ENCODE measurements around the gene SEPTIN6. TPM values are rescaled to one million over a fixed set of nuclear protein-coding genes. Genes with fewer than 3 reads are reported as not detected.

The SEPTIN6 gene
- polyA plus RNA-seq, 3 donors, result 58.8 to 68.5 (median 67.9) TPM

DNA sequence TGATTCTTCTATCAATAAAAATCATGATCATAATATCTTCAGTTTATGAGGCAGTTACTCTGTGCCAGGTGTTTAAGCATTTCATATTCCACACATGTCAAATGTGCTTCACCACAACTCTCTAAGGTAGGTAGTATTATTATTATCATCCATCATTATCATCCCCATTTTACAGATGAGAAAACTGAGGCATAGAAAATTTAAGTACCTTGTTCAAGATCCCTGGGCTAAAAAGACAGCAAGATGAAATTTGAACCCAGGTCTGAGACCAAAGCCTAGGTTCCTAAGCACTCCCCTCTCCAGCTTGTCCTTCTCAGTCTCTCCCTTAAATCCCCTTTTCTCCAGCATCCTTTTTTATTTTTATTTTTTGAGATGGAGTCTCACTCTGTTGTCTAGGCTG is 33.4 kb downstream of the SEPTIN6 start:
- DNase-seq (ENCODE audit: low read depth in 3 of 3, low spot score in 2 of 3), result no peak

DNA sequence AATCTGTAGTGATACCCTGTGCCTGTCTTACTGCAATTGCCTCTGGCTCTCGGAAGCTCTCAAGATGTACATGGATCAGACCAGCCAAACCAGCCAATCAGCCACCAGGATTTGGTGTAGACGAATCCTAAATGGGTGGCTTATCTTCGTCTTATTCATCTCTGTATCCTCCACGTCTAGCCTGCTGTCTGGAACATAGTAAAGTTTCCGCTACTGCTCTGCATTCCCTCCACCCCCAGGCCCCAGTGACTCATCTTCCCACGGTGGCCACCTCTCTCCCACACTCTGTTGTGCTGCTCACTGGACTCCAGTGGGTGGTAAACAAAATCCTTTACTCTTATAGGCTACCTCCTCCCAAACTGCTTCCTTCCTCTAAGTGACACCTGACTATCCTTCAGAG is 37.8 kb downstream of the SEPTIN6 start:
- DNase-seq (ENCODE audit: low read depth in 3 of 3, low spot score in 2 of 3), result no peak

DNA sequence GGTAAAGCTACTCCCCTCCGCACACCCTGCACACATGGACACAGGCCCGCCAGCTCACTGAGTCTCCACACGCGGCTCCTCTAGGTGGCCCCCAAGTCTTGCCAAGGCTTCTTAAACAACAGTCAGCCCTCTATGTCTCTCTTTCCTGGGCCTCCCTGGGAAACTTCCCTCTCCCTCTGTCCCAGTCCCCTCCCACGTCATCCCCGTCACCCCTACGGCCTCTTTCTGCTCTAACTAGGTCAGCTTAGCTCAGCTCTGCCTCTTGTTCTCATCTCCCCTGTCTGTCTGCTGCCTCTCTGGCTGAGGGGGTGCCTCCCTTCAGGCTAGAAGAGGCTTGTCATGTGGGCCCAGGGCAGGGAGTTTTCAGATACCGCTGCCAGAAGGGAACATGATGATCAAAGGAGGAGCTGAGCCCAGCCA is 38.8 kb downstream of the SEPTIN6 start:
- no peak for DNase-seq (ENCODE audit: low read depth in 3 of 3, low spot score in 2 of 3)

DNA sequence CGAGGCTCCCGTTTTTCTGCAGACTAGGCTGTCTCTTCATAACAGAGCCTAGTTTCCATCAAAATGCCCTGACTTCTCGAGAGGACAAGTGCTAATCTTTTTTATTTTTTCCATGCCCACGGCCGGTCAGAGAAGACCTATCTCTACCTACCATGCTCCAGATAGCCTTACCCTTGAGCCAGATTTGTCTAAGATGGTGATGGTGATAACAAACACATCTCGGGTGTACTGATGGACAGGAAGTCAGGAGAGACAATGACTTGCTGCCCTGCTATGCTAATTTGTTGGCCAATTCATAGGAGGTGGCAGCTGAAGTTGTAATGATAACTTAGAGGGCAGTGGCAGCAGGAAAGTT is 44.6 kb downstream of the SEPTIN6 start:
- DNase-seq (ENCODE audit: low read depth in 3 of 3, low spot score in 2 of 3), result no peak

DNA sequence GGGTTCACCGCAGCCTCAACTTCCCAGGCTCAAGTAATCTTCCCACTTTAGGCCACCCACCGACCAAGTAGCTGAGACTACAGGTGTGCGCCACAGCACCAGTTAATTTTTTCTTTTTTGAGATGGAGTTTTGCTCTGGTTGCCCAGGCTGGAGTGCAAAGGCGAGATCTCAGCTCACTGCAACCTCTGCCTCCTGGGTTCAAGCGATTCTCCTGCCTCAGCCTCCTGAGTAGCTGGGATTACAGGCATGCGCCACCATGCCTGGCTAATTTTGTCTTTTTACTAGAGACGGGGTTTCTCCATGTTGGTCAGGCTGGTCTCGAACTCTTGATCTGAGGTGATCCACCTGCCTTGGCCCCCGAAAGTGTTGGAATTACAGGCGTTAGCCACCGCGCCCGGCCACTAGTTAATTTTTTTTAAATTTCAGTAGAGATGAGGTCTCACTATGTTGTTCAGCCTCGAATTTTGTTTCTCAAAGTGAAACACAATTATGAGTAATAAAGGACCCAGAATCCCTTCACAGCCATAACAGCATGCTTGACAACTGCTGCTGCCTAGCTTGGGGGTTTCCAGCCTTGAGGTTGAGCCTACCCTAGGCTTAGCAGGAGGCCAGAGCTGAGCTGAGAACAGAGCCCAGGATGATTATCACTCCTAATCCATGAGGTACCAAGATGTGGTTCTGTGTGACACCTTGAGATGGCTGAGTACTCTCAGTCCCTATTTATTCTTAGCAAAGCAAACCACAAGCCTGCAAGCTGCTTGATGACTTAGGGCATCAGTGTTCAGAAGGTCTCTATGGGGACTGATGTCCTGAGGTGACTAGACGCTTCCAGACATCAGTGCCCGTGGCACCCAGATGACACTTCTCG is 45.2 kb downstream of the SEPTIN6 start:
- DNase-seq (ENCODE audit: low read depth in 3 of 3, low spot score in 2 of 3), result no peak

DNA sequence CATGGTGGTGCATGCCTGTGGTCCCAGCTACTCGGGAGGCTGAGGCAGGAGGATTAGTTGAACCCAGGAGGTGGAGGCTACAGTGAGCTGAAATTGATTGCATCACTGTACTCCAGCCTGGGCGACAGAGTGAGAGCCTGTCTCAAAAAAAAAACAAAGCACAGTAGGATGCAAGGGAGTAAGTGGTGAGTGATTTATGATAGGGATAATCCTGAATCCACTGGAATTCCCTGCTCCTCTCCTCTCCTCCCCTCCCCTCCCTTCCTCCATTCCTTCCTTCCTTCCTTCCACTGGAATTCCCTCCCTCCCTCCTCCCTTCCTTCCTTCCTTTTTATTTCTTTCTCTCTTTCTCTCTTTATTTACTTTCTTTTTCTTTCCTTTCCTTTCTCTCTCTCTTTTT is 45.9 kb downstream of the SEPTIN6 start:
- no peak for DNase-seq (ENCODE audit: low read depth in 3 of 3, low spot score in 2 of 3)

DNA sequence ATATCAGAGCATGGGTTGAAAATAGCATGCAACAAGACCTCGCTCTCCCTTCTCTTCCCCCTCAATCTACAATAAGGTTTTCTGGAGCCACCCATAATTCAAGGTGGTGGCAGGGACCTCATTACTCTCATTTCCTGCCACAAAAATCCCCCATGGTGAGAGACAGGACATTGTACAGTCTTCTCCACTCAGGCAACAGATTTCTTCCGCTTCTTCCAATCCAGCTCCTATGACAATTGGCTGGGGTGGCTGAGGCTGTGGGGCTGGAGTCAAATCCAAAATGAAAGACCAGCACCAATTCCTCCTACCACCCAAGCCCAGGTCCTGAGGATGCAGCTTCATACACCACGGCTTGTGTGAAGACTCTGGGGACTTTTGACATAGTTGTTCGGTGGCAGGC is 46.5 kb downstream of the SEPTIN6 start:
- DNase-seq (ENCODE audit: low read depth in 3 of 3, low spot score in 2 of 3), result no peak

DNA sequence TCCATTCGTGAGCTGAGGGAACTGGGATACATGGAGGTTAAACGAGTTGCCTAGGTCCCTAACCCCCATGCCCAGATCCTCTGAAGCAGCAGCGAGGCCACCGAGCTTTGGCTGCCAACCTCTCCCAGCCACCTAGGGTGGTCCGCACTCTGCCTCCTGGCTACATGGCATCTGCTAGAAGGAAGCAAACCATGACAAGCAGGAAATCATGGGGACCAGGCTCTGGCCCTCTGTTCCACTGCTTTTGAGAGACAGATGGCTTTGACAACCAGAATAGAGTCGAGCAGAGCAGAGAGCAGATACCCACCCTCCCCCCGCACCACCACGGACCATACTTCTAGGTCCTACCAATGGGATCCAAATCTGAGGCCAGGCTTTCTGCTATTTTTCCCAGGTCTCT is 49.3 kb downstream of the SEPTIN6 start:
- DNase-seq (ENCODE audit: low read depth in 3 of 3, low spot score in 2 of 3), result no peak

Other genes with a start within 250 kb of the SEPTIN6 start
- gene SLC25A5, start 224.7 kb downstream of the SEPTIN6 start, polyA plus RNA-seq (ENCODE audit: insufficient read length in 3 of 3), result 100 to 1,000 TPM; 346 to 395 (median 352) TPM
- gene STEEP1, start 127.8 kb downstream of the SEPTIN6 start, polyA plus RNA-seq (ENCODE audit: insufficient read length in 3 of 3), result 10 to 100 TPM; 36.2 to 38.3 (median 37.3) TPM
- gene UBE2A, start 118.6 kb downstream of the SEPTIN6 start, polyA plus RNA-seq (ENCODE audit: insufficient read length in 3 of 3), result 10 to 100 TPM; 88.3 to 92.3 (median 89.1) TPM
- gene NKRF, start 86.7 kb downstream of the SEPTIN6 start, polyA plus RNA-seq (ENCODE audit: insufficient read length in 3 of 3), result 10 to 100 TPM; 15.6 to 17.5 (median 16.1) TPM
- gene SOWAHD, start 65.4 kb upstream of the SEPTIN6 start, polyA plus RNA-seq (ENCODE audit: insufficient read length in 3 of 3), result under 1 TPM; 0.39 to 0.44 (median 0.40) TPM
- 1,000 to 10,000 TPM; 2,722 to 2,918 (median 2,845) TPM for gene RPL39, start 98.5 kb upstream of the SEPTIN6 start, polyA plus RNA-seq (ENCODE audit: insufficient read length in 3 of 3)
- 10 to 100 TPM; 32.3 to 37.9 (median 33.1) TPM for gene UPF3B, start 159.8 kb upstream of the SEPTIN6 start, polyA plus RNA-seq (ENCODE audit: insufficient read length in 3 of 3)
- 10 to 100 TPM; 11.6 to 13.7 (median 11.9) TPM for gene RNF113A, start 178.6 kb upstream of the SEPTIN6 start, polyA plus RNA-seq (ENCODE audit: insufficient read length in 3 of 3)
- 100 to 1,000 TPM; 167 to 180 (median 173) TPM for gene NDUFA1, start 178.7 kb upstream of the SEPTIN6 start, polyA plus RNA-seq (ENCODE audit: insufficient read length in 3 of 3)
- under 1 TPM; 0.26 to 0.37 (median 0.31) TPM for gene AKAP14, start 202.7 kb upstream of the SEPTIN6 start, polyA plus RNA-seq (ENCODE audit: insufficient read length in 3 of 3)

Data from right renal cortex interstitium (tissue), 3 donors.